AG04450 (cell line): ENCODE data around the gene FRMD4B. TPM values are rescaled to one million over a fixed set of nuclear protein-coding genes. Genes with fewer than 3 reads are reported as not detected.

ENCODE experiments used
- CTCF ChIA-PET: fragments of 300-600, 350-600 bp; formaldehyde crosslinking; extraction: SDS; loops from one replicate; lab custom pipeline; 2022; ENCODE audit warnings: antibody characterized with exemption, inconsistent platforms; lab: Charles Lee
- POLR2A ChIA-PET: fragments of 350-600 bp; formaldehyde crosslinking; extraction: SDS; loops from one replicate; lab custom pipeline; 2021; ENCODE audit warnings: antibody characterized with exemption, inconsistent platforms; lab: Yijun Ruan, JAX
- DNase-seq: peaks from one replicate; pipeline ENCODE4 v3.0.0-alpha.2; 2011; ENCODE audit warnings: low read depth, low spot score
- H3K27ac ChIP-seq: one replicate; pipeline ENCODE4 v1.5.1; 2012; ENCODE audit warnings: low read depth, low read length, control low read depth
- H3K27me3 ChIP-seq: one replicate; pipeline ENCODE4 v1.6.0; 2012; ENCODE audit warnings: low read length; ENCODE audit not compliant: control insufficient read depth, insufficient read depth
- H3K4me3 ChIP-seq: 2 replicates; pipeline ENCODE4 v1.5.1; 2011; ENCODE audit warnings: mild to moderate bottlenecking, low read depth, low read length, control low read depth
- H3K9me3 ChIP-seq: 2 replicates; pipeline ENCODE4 v1.5.1; 2012; ENCODE audit warnings: low read length; ENCODE audit not compliant: control insufficient read depth, insufficient read depth
- polyA plus RNA-seq: library from polyadenylated mRNA; depleted of rRNA; stranded (reverse); fragments of >200 nt; gene quantifications from 2 replicates; pipeline ENCODE4 v1.2.3, GENCODE V29; 2011
- TF ChIP-seq, protein P1 (sequence below): IDR thresholded peaks from 2 replicates; pipeline ENCODE4 v1.5.1; 2011; ENCODE audit warnings: low read depth, low read length, control low read depth, inconsistent platforms

The FRMD4B gene
- polyA plus RNA-seq, 1 experiment, result 0.09 TPM

DNA sequence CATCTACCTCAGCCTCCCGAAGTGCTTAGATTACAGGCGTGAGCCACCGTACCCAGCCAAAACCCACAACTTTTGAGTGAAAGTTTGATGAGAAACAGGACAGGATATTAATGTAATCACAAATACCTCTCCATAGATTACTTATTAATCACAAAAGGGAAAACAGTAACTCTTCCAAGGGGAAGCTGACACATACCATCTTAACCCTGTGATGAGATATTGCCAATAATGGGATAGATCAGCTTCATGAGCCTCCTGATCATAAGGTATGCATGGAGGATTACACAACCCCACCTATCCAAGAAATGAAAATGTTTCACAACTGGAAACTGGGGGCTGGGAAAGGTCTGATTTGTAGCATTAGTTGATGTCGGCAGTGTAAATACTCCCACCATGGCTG lies 131.5 kb downstream of the FRMD4B start:
- TF ChIP-seq, protein P1, sequence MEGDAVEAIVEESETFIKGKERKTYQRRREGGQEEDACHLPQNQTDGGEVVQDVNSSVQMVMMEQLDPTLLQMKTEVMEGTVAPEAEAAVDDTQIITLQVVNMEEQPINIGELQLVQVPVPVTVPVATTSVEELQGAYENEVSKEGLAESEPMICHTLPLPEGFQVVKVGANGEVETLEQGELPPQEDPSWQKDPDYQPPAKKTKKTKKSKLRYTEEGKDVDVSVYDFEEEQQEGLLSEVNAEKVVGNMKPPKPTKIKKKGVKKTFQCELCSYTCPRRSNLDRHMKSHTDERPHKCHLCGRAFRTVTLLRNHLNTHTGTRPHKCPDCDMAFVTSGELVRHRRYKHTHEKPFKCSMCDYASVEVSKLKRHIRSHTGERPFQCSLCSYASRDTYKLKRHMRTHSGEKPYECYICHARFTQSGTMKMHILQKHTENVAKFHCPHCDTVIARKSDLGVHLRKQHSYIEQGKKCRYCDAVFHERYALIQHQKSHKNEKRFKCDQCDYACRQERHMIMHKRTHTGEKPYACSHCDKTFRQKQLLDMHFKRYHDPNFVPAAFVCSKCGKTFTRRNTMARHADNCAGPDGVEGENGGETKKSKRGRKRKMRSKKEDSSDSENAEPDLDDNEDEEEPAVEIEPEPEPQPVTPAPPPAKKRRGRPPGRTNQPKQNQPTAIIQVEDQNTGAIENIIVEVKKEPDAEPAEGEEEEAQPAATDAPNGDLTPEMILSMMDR, result no peak
- ChIA-PET CTCF (no interaction called here), POLR2A (no interaction called here)
- H3K9me3 ChIP-seq, result no peaks in the 10 kb centered on the region
- peaks cover 10% of the 10 kb centered on the region for H3K27me3 ChIP-seq
- H3K27ac ChIP-seq, result no peak overlapping the region
- DNase-seq, result no peak
- no peak overlapping the region for H3K4me3 ChIP-seq

DNA sequence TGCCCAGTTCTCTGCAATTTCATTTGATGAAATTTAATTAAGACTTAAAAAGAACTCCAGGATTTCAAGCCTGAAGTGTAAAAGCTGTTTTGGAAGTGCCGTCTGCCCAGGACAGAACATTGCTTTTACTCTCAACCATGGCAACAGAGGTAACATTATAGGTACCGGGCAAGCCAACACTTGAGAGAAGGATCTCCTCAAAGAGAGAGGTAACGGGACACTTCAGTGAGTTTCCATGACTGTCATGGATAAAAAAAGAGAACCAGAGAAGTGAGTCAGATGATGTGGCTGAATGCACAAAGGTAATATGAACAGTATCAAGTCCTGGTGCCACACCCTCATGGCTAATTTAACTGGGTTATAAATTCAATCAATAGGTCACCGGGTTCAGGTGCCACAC lies 133.3 kb downstream of the FRMD4B start:
- no peak overlapping the region for H3K27ac ChIP-seq
- no peak overlapping the region for H3K4me3 ChIP-seq
- TF ChIP-seq, protein P1, result no peak
- ChIA-PET CTCF (no interaction called here), POLR2A (no interaction called here)
- no peaks in the 10 kb centered on the region for H3K9me3 ChIP-seq
- H3K27me3 ChIP-seq, result peaks cover 20% of the 10 kb centered on the region
- no peak for DNase-seq

DNA sequence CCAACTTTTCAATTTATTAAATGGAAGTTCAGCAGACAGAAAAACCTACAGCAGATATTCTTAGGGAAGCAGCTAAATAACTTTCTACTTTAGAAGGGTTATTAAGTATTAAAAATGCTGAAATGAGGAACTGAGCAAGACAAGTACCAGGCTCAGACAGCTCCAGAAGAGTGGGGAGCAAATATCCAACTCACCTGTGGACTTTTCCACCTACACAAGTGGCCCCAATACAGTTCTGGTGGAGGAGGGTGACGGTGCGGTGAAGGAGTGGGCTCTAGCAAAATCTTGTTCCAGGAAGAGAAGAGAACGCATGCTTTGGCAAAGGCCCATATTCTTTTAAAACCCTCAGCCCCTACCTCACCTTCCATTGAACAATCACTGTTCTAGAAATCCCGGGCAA lies 133.7 kb downstream of the FRMD4B start:
- DNase-seq, result no peak
- Histone ChIP-seq H3K9me3 (no peaks in the 10 kb centered on the region), H3K4me3 (no peak overlapping the region), H3K27ac (no peak overlapping the region), H3K27me3 (peaks cover 20% of the 10 kb centered on the region)
- TF ChIP-seq, protein P1, result no peak
- POLR2A ChIA-PET, result no interaction called here
- CTCF ChIA-PET, result no interaction called here

DNA sequence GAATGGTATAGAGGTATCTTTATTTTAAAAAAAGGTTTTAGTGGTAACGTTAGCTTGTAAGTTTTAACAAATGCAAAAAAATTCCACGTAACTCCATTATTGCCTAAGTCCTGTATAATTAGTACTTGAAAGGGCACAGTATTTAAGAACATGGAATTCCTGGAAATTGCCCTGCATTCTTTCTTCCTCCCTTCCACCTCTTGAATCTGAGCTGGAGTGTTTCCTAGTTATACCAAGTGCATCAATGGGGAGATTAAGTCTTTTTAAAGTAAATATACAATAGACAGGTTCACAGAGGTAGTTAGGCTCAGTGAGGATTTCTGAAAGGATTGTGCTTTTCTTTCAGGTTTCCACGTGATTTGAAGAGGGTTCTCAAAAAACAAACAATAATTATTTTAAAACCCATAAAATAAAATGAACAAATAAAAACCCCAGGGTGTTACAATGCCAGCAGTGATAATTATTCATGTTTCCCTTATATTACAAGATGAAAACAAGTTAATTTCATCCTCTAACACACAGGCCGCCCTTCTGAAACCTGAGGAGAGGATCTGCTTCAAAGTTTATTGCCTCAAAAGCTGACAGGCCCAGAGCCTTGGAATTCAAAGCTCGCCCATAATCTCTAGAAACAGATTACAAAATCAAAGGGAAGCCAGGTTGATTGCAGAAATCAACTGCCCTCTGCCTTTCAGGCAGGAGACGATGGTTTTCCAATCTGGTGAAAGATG lies 134.6 kb downstream of the FRMD4B start:
- ChIA-PET CTCF (interaction anchor here (0.6 to 0.9 kb wide), 2 partner anchors 55 to 59 kb away, joined by 3 to 6 read pairs; no protein-coding TSS in a partner anchor), POLR2A (no interaction called here)
- Histone ChIP-seq H3K27me3 (peaks cover 24% of the 10 kb centered on the region), H3K4me3 (no peak overlapping the region), H3K9me3 (no peaks in the 10 kb centered on the region), H3K27ac (no peak overlapping the region)
- TF ChIP-seq, protein P1, result no peak
- DNase-seq, result no peak

DNA sequence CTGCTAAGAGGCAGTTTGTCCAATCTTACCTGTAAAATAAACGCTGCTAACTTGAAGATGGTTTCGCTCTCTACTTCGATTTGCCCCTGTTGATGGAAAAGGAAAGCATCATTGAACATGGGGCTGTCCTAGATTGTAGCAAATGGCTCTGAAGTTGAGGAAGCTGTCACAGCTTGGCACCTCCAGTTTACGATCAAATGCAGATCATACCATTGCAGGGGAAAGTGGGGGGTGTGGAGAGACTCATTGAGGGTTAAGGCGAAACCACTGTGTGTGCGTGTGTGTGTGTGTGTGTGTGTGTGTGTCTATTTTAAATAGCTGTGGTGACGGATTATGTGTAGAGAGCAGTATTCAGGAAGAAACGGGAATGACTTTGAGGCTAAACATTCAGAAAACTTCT lies 135.9 kb downstream of the FRMD4B start:
- no peak for DNase-seq
- no peak overlapping the region for H3K4me3 ChIP-seq
- CTCF ChIA-PET, result interaction anchor here (1.2 kb wide), 1 partner anchor 56 kb away, joined by 4 read pairs; no protein-coding TSS in a partner anchor
- TF ChIP-seq, protein P1, result no peak
- H3K27me3 ChIP-seq, result peaks cover 24% of the 10 kb centered on the region
- H3K27ac ChIP-seq, result no peak overlapping the region
- POLR2A ChIA-PET, result no interaction called here
- H3K9me3 ChIP-seq, result no peaks in the 10 kb centered on the region
